Measurements from ENCODE around the gene GPR173. TPM values are rescaled to one million over a fixed set of nuclear protein-coding genes. Genes with fewer than 3 reads are reported as not detected.
A peak's percentile ranks its signal among the peaks of the same experiment; 100 is the strongest.

Gene GPR173
- total RNA-seq, 2 experiments from 2014 or later, result 5.4 to 8.7 TPM

DNA sequence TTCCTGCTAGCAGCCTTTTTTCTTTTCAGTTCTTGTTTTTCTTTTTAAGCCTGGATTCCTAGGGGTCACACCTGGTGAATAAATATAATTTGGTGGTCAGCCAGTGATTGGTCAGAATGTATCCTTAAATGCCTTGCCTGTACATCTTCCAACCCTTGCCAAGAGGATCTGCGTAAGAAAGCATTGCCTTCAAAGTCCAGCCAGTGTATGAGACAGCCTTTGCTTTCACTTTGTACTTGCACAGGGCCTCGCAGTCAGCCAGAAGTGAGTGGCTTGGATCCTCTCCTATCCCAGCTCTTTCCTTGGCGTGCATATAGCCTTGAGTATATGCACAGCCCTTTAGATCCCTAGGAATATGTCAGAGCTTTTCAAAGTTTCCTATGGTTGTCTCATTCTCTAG, 67.5 kb downstream of the GPR173 start:
- H3K4me2 ChIP-seq (ENCODE audit: low read length), result no peak overlapping the region

DNA sequence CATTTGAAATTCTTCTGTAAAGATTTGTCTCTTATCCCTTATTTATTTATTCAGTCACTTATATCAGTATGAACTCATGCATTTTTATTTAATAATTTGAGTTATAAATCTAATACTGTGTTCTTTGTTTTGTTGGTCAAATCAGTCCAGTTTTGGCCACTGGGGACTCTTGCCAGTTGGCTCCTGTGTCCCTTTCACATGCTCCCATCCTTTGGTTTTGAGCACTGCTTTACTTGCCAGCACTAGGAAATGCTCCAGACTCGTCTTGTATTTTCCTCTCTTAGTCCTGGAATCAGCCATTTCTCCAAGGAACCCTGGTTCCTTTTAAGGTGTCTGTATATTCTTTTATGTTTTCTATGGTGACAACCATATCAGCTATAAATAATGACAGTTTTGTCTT, 73.4 kb downstream of the GPR173 start:
- no peak overlapping the region for H3K4me3 ChIP-seq (ENCODE audit: low read depth, low read length, poor library complexity, severe bottlenecking)
- H3K79me2 ChIP-seq (ENCODE audit: insufficient read depth, low read depth, low read length), result no peaks in the 10 kb centered on the region
- H4K20me1 ChIP-seq (ENCODE audit: insufficient read depth, low read length), result no peaks in the 10 kb centered on the region
- H3K9me2 ChIP-seq (ENCODE audit: insufficient read depth, low read length), result no peaks in the 10 kb centered on the region
- H3K4me1 ChIP-seq (ENCODE audit: insufficient read depth, low read length, poor library complexity, severe bottlenecking), result no peaks in the 10 kb centered on the region
- no TSS peak for BruUV-seq (replicated peaks)
- no peak overlapping the region for H3K27ac ChIP-seq (ENCODE audit: low read depth, low read length, poor library complexity, severe bottlenecking)
- no peak overlapping the region for H3K4me2 ChIP-seq (ENCODE audit: low read length)
- peaks cover 8% of the 10 kb centered on the region; the same call in 1 of the 2 replicates for H3K9me3 ChIP-seq (ENCODE audit: low read length)
- TF ChIP-seq, protein P1, sequence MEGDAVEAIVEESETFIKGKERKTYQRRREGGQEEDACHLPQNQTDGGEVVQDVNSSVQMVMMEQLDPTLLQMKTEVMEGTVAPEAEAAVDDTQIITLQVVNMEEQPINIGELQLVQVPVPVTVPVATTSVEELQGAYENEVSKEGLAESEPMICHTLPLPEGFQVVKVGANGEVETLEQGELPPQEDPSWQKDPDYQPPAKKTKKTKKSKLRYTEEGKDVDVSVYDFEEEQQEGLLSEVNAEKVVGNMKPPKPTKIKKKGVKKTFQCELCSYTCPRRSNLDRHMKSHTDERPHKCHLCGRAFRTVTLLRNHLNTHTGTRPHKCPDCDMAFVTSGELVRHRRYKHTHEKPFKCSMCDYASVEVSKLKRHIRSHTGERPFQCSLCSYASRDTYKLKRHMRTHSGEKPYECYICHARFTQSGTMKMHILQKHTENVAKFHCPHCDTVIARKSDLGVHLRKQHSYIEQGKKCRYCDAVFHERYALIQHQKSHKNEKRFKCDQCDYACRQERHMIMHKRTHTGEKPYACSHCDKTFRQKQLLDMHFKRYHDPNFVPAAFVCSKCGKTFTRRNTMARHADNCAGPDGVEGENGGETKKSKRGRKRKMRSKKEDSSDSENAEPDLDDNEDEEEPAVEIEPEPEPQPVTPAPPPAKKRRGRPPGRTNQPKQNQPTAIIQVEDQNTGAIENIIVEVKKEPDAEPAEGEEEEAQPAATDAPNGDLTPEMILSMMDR (conservative IDR thresholded peaks at IDR 0.05; ENCODE audit: low read length), result no peak
- no peak for TF ChIP-seq EZH2phosphoT487 (IDR thresholded peaks at IDR 0.05; ENCODE audit: borderline replicate concordance, low read depth, low read length)
- peaks cover 14% of the 10 kb centered on the region for H3K36me3 ChIP-seq (ENCODE audit: insufficient read depth, low read length)
- H2AFZ ChIP-seq (ENCODE audit: low read length), result no peak overlapping the region
- intact Hi-C loops (cut with micrococcal nuclease; ENCODE audit: unreplicated experiment), result no loop called here
- CTCF ChIA-PET (ENCODE audit: unreplicated experiment), result no interaction called here
- no peak for DNase-seq (ENCODE audit: low spot score)
- POLR2A ChIA-PET, result no interaction called here

More for the DNA sequence above, 67.5 kb downstream of the GPR173 start:
- ChIA-PET POLR2A (no interaction called here), CTCF (ENCODE audit: unreplicated experiment) (no interaction called here)
- intact Hi-C loops (cut with micrococcal nuclease; ENCODE audit: unreplicated experiment), result no loop called here
- no peak for TF ChIP-seq EZH2phosphoT487 (IDR thresholded peaks at IDR 0.05; ENCODE audit: borderline replicate concordance, low read depth, low read length)
- TF ChIP-seq, protein P1 (conservative IDR thresholded peaks at IDR 0.05; ENCODE audit: low read length), result no peak
- peaks cover 14% of the 10 kb centered on the region for H3K36me3 ChIP-seq (ENCODE audit: insufficient read depth, low read length)
- H3K4me1 ChIP-seq (ENCODE audit: insufficient read depth, low read length, poor library complexity, severe bottlenecking), result peaks cover 9% of the 10 kb centered on the region
- no peaks in the 10 kb centered on the region for H4K20me1 ChIP-seq (ENCODE audit: insufficient read depth, low read length)
- no peaks in the 10 kb centered on the region for H3K79me2 ChIP-seq (ENCODE audit: insufficient read depth, low read depth, low read length)
- no peak overlapping the region for H3K4me3 ChIP-seq (ENCODE audit: low read depth, low read length, poor library complexity, severe bottlenecking)
- no peaks in the 10 kb centered on the region for H3K9me3 ChIP-seq (ENCODE audit: low read length)
- H3K27ac ChIP-seq (ENCODE audit: low read depth, low read length, poor library complexity, severe bottlenecking), result peak overlapping the region; percentile 10
- H2AFZ ChIP-seq (ENCODE audit: low read length), result no peak overlapping the region
- no peaks in the 10 kb centered on the region for H3K9me2 ChIP-seq (ENCODE audit: insufficient read depth, low read length)
- BruUV-seq (replicated peaks), result no TSS peak
- no peak for DNase-seq (ENCODE audit: low spot score)

DNA sequence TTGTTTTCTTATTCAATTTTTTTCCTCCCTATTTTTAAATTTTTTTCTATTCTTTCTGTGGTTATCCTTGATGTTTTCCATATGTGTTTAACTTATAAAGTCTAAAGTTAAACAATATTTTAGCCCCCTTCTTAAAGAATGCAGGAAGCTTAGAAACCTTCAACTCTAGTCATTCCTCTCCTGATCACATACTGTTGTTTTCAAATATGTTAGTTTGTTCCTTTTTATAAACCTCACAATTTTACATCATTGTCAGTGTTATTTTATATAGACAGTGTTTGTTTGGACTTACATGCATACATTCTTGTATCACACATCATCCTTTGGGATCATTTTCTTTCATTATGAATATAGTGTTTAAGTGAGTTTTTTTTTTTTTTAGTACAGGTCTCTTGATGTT, 76.9 kb downstream of the GPR173 start:
- ChIA-PET CTCF (ENCODE audit: unreplicated experiment) (no interaction called here), POLR2A (no interaction called here)
- Histone ChIP-seq H3K4me3 (ENCODE audit: low read depth, low read length, poor library complexity, severe bottlenecking) (no peak overlapping the region), H3K9me3 (ENCODE audit: low read length) (peaks cover 8% of the 10 kb centered on the region; the same call in 1 of the 2 replicates), H2AFZ (ENCODE audit: low read length) (no peak overlapping the region), H3K4me1 (ENCODE audit: insufficient read depth, low read length, poor library complexity, severe bottlenecking) (no peaks in the 10 kb centered on the region), H3K9me2 (ENCODE audit: insufficient read depth, low read length) (no peaks in the 10 kb centered on the region), H3K4me2 (ENCODE audit: low read length) (no peak overlapping the region), H4K20me1 (ENCODE audit: insufficient read depth, low read length) (no peaks in the 10 kb centered on the region), H3K36me3 (ENCODE audit: insufficient read depth, low read length) (peaks cover 7% of the 10 kb centered on the region; the same call in 1 of the 2 replicates), H3K27ac (ENCODE audit: low read depth, low read length, poor library complexity, severe bottlenecking) (no peak overlapping the region), H3K79me2 (ENCODE audit: insufficient read depth, low read depth, low read length) (no peaks in the 10 kb centered on the region)
- BruUV-seq (replicated peaks), result no TSS peak
- TF ChIP-seq EZH2phosphoT487 (IDR thresholded peaks at IDR 0.05; ENCODE audit: borderline replicate concordance, low read depth, low read length), result no peak
- intact Hi-C loops (cut with micrococcal nuclease; ENCODE audit: unreplicated experiment), result no loop called here
- DNase-seq (ENCODE audit: low spot score), result no peak

Measured in OCI-LY7 (cell line).